AG08395 (cell line): ENCODE data around the gene VILL.
"Not testable (repeated sequence)": the region's sequence is repeated elsewhere in the genome, so short reads cannot be mapped to it uniquely, and the experiment has no call there.

Experiments used
- DNase-seq: peaks from one replicate; pipeline ENCODE4 v3.0.0; 2012; ENCODE audit warnings: mixed read lengths, low spot score

VILL gene

GRCh38 chr3:37963635-37964034 lies 27.0 kb upstream of the VILL start:
- DNase-seq: no peak

- no peak for DNase-seq
Measured at GRCh38 chr3:37964146-37964545, 26.4 kb upstream of the VILL start.

- no peak for DNase-seq
Measured at GRCh38 chr3:37964716-37965115, 25.9 kb upstream of the VILL start.

- peak; percentile 81 for DNase-seq
Measured at GRCh38 chr3:37967260-37967881, 23.2 kb upstream of the VILL start.

GRCh38 chr3:37968199-37968598 lies 22.4 kb upstream of the VILL start:
- no peak for DNase-seq

- no peak for DNase-seq
Measured at GRCh38 chr3:37968813-37969595, 21.6 kb upstream of the VILL start.

GRCh38 chr3:37969596-37970100 lies 20.9 kb upstream of the VILL start:
- no peak for DNase-seq

GRCh38 chr3:37970802-37971201 lies 19.8 kb upstream of the VILL start:
- no peak for DNase-seq

GRCh38 chr3:37971467-37971866 lies 19.1 kb upstream of the VILL start:
- no peak for DNase-seq

GRCh38 chr3:37972056-37972455 lies 18.5 kb upstream of the VILL start:
- DNase-seq: not testable (repeated sequence)

GRCh38 chr3:37973246-37974054 lies 17.1 kb upstream of the VILL start:
- DNase-seq: no peak

- peak; percentile 74 for DNase-seq
Measured at GRCh38 chr3:37974121-37975083, 16.2 kb upstream of the VILL start.

- no peak for DNase-seq
Measured at GRCh38 chr3:37979541-37980461, 10.8 kb upstream of the VILL start.

- no peak for DNase-seq
Measured at GRCh38 chr3:37980462-37981347, 9.9 kb upstream of the VILL start.

GRCh38 chr3:37981348-37981664 lies 9.3 kb upstream of the VILL start:
- no peak for DNase-seq

- DNase-seq: no peak
Measured at GRCh38 chr3:37982331-37982730, 8.3 kb upstream of the VILL start.

GRCh38 chr3:37984051-37984450 lies 6.5 kb upstream of the VILL start:
- DNase-seq: no peak

- no peak for DNase-seq
Measured at GRCh38 chr3:37984596-37984995, 6.0 kb upstream of the VILL start.

- DNase-seq: peak; percentile 14
Measured at GRCh38 chr3:37985637-37986320, 4.8 kb upstream of the VILL start.
